ENCODE measurements around the gene FICD. TPM values are rescaled to one million over a fixed set of nuclear protein-coding genes. Genes with fewer than 3 reads are reported as not detected.

The FICD gene
- polyA plus RNA-seq, 2 of the 4 experiments (the other 2 are of a cell fraction): 1.7 to 2.5 TPM

GRCh38 chr12:108518716-108519496 lies 3.8 kb downstream of the FICD start:
- no peak for FAIRE-seq

GRCh38 chr12:108519558-108519957 lies 4.5 kb downstream of the FICD start:
- FAIRE-seq: no peak
- 82% methylated on average over 4 of the region's 4 CpGs for WGBS (ENCODE audit: missing lambda C conversion rate)
- POLR2A ChIA-PET: interaction anchor here (0.6 kb wide), 1 partner anchor 22 kb away, joined by 3 read pairs; no protein-coding TSS in a partner anchor
- CTCF ChIA-PET: interaction anchor here (0.5 to 1.4 kb wide), 6 partner anchors 12 to 843 kb away, joined by 3 to 4 read pairs (median 3); no protein-coding TSS in a partner anchor
- no peak for ATAC-seq
- Histone ChIP-seq H3K4me3 (no peak overlapping the region), H3K4me1 (no peaks in the 10 kb centered on the region; the same call in 2 of the 3 replicates), H3K9me3 (no peaks in the 10 kb centered on the region), H3K4me2 (no peak overlapping the region), H3K27ac (no peak overlapping the region)
- no peak for TF ChIP-seq MYC (IDR thresholded peaks at IDR 0.05; ENCODE audit: borderline replicate concordance, low read length)
- TF ChIP-seq SMC3 (IDR thresholded peaks at IDR 0.05): no peak
- TF ChIP-seq CBX2 (IDR thresholded peaks at IDR 0.05; ENCODE audit: borderline replicate concordance, low read depth): no peak
- no peak for TF ChIP-seq EHMT2 (IDR thresholded peaks at IDR 0.05; ENCODE audit: low read depth)
- TF ChIP-seq HOXB5 (CRISPR knock-in tag; IDR thresholded peaks at IDR 0.05): no peak
- 0 out of 5 replicates have a peak, but pooled peaks of 1 of the 2 experiments have one; percentile 5 for TF ChIP-seq RAD21 (conservative IDR thresholded peaks at IDR 0.05 in 1 of 2, IDR thresholded peaks at IDR 0.05 in 1 of 2)
- peak; percentile 17; the same call in 1 of the 3 replicates for TF ChIP-seq CTCF (IDR thresholded peaks at IDR 0.05)
- peak in 1 of 2 experiments; percentile 33 for DNase-seq (ENCODE audit: low read depth in 1 of 2, low spot score in 1 of 2)

More at GRCh38 chr12:108518716-108519496, 3.8 kb downstream of the FICD start:
- H3K27ac ChIP-seq: no peak overlapping the region
- DNase-seq (ENCODE audit: low read depth in 1 of 2, low spot score in 1 of 2) (no peak), ATAC-seq (no peak)
- TF ChIP-seq ZC3H11A (IDR thresholded peaks at IDR 0.05) (no peak), KDM5A (IDR thresholded peaks at IDR 0.05) (no peak), CHD4 (IDR thresholded peaks at IDR 0.05; ENCODE audit: borderline replicate concordance) (no peak), REST (IDR thresholded peaks at IDR 0.05) (no peak), NFE2L2 (conservative IDR thresholded peaks at IDR 0.05; ENCODE audit: low read length) (no peak), CEBPB (IDR thresholded peaks at IDR 0.05) (no peak), RNF2 (IDR thresholded peaks at IDR 0.05; ENCODE audit: borderline replicate concordance, low read depth) (no peak), ESRRA (IDR thresholded peaks at IDR 0.05; ENCODE audit: borderline replicate concordance, low read length) (no peak), MAZ (IDR thresholded peaks at IDR 0.05; ENCODE audit: borderline replicate concordance, low read depth, low read length) (no peak), ZFP36 (IDR thresholded peaks at IDR 0.05; ENCODE audit: borderline replicate concordance, partially characterized antibody) (no peak)
- WGBS (ENCODE audit: missing lambda C conversion rate): 96% methylated on average over 39 of the region's 39 CpGs
- no peaks in the 10 kb centered on the region for H3K9me3 ChIP-seq
- H3K4me1 ChIP-seq: no peaks in the 10 kb centered on the region; the same call in 2 of the 3 replicates
- ChIA-PET POLR2A (no interaction called here), CTCF (interaction anchor here (0.5 to 4.1 kb wide), 5 partner anchors 12 to 843 kb away, joined by 3 to 15 read pairs (median 3); no protein-coding TSS in a partner anchor)
- no peak overlapping the region for H3K4me2 ChIP-seq
- no peak overlapping the region for H3K4me3 ChIP-seq

All from A549 (cell line).